ENCODE measurements around the gene WNT7B.

The WNT7B gene

GRCh38 chr22:45896964-45897538 lies 79.9 kb downstream of the WNT7B start:
- H3K4me3 ChIP-seq (ENCODE audit: control insufficient read depth, low read depth, low read length), result no peak overlapping the region
- DNase-seq (ENCODE audit: low read depth), result no peak
- TF ChIP-seq CTCF (IDR thresholded peaks at IDR 0.05; ENCODE audit: control insufficient read depth, insufficient read depth, low read depth, low read length, missing control alignments), result no peak

GRCh38 chr22:45896153-45896951 lies 80.6 kb downstream of the WNT7B start:
- no peak for DNase-seq (ENCODE audit: low read depth)

GRCh38 chr22:45895436-45896152 lies 81.4 kb downstream of the WNT7B start:
- no peak for DNase-seq (ENCODE audit: low read depth)
- TF ChIP-seq CTCF (IDR thresholded peaks at IDR 0.05; ENCODE audit: control insufficient read depth, insufficient read depth, low read depth, low read length, missing control alignments), result no peak
- no peak overlapping the region for H3K4me3 ChIP-seq (ENCODE audit: control insufficient read depth, low read depth, low read length)

More at GRCh38 chr22:45896153-45896951, 80.6 kb downstream of the WNT7B start:
- no peak overlapping the region for H3K4me3 ChIP-seq (ENCODE audit: control insufficient read depth, low read depth, low read length)
- no peak for TF ChIP-seq CTCF (IDR thresholded peaks at IDR 0.05; ENCODE audit: control insufficient read depth, insufficient read depth, low read depth, low read length, missing control alignments)

- no peak for DNase-seq (ENCODE audit: low read depth)
- H3K4me3 ChIP-seq (ENCODE audit: control insufficient read depth, low read depth, low read length), result no peak overlapping the region
- no peak for TF ChIP-seq CTCF (IDR thresholded peaks at IDR 0.05; ENCODE audit: control insufficient read depth, insufficient read depth, low read depth, low read length, missing control alignments)
Observed at GRCh38 chr22:45893516-45893915, 83.4 kb downstream of the WNT7B start.

DNA sequence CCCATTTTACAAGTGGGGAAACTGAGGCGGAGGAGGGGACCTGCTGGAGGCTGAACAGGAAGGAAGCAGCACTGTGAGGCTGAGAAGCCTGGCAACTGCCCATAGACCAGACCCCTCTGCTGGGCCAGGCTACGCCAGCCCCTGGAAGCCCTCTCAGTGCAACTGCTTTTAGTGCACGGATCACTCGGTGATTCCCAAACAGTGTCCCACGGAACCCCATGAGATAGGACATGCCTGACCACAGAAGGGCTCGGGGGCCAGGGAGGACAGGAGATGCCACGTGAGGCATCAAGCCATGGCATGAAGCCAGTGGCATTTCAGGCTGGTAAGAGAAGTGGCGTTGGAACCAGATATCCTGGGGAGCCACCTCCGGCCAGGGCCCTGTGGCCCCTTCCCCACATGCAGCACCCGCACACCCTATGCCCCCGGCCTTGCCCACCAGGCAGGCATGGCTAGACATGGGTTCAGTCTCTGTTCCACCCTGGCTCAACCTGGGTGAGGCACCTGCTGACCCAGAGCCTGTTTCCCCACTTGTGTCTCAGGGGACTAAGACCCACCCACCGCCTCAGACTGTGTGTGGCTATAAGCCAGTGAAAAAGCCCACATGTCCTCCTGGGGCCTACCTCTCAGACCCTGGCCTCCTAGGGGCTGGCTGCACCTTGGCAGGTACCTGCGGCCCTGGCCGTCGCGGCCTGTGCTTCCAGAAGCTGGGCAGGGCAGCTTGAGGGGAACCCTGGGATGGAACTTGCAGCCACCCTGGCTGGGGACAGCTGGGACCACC lies 84.1 kb downstream of the WNT7B start:
- DNase-seq (ENCODE audit: low read depth), result no peak
- no peak for TF ChIP-seq CTCF (IDR thresholded peaks at IDR 0.05; ENCODE audit: control insufficient read depth, insufficient read depth, low read depth, low read length, missing control alignments)
- H3K4me3 ChIP-seq (ENCODE audit: control insufficient read depth, low read depth, low read length), result no peak overlapping the region

DNA sequence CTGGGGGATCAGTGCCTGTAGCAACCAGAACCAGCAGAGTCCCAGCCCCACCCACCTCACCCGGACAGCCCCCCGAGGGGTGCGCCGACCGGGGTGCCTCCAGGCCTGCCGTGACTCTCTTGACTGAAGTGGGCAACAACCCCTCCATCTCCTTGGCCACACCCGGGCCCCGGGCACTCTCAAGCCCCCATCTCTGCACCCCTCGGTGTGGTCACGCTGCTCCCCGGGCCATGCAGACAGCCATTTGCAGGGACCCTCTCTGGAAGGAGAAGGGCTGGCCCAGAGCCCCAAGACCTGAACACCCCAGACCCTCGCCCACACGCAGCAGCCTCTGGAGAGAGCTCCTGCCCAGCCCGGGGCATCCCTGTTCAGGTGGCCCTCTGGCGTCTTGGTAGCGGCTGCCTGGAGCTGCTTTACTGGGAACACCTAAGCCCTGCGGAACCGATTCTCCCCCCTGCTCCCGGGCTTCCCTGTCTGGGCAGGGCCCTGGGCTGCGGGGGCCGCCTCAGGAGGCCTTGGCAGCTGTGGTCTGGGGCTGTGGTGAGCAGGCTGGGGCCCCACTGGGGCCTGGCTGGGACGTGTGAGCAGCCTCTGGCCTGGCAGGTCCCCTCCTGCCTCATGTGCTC lies 84.9 kb downstream of the WNT7B start:
- no peak for DNase-seq (ENCODE audit: low read depth)
- TF ChIP-seq CTCF (IDR thresholded peaks at IDR 0.05; ENCODE audit: control insufficient read depth, insufficient read depth, low read depth, low read length, missing control alignments), result no peak
- H3K4me3 ChIP-seq (ENCODE audit: control insufficient read depth, low read depth, low read length), result no peak overlapping the region
